GM23338 (cell line): Measurements from ENCODE around the gene TNF.

Experiments
- CREB1 ChIP-seq: fragments of 250-450 bp; sonication (Bioruptor Pico); IDR thresholded peaks from 2 replicates; pipeline ENCODE4 v1.5.0; 2020; ENCODE audit warnings: low read depth, mild to moderate bottlenecking, moderate library complexity
- EZH2 ChIP-seq: fragments of 200-600 bp; sonication (generic); IDR thresholded peaks from one replicate; pipeline ENCODE4 v1.8.0; 2017; ENCODE audit warnings: antibody characterized with exemption, mild to moderate bottlenecking, low read depth; ENCODE audit not compliant: unreplicated experiment
- EZH2phosphoT487 ChIP-seq: fragments of 200-600 bp; sonication (generic); IDR thresholded peaks from one replicate; pipeline ENCODE4 v1.8.1; 2018; ENCODE audit warnings: antibody characterized with exemption; ENCODE audit not compliant: unreplicated experiment
- JUNB ChIP-seq: IDR thresholded peaks from one replicate; pipeline ENCODE4 v1.6.1; 2016; ENCODE audit warnings: antibody characterized with exemption; ENCODE audit not compliant: unreplicated experiment
- NANOG ChIP-seq: IDR thresholded peaks from 2 replicates; pipeline ENCODE4 v1.6.1; 2016; ENCODE audit warnings: antibody characterized with exemption, borderline replicate concordance
- POLR2AphosphoS5 ChIP-seq: IDR thresholded peaks from 2 replicates; pipeline ENCODE4 v1.6.1; 2016; ENCODE audit warnings: antibody characterized with exemption, low read depth
- STAT1 ChIP-seq: IDR thresholded peaks from one replicate; pipeline ENCODE4 v1.6.1; 2016; ENCODE audit warnings: antibody characterized with exemption; ENCODE audit not compliant: unreplicated experiment
- ZNF114 ChIP-seq: fragments of 250-450 bp; sonication (Bioruptor Pico); IDR thresholded peaks from 2 replicates; pipeline ENCODE4 v1.5.0; 2020; ENCODE audit warnings: mild to moderate bottlenecking, moderate library complexity
- ZNF331 ChIP-seq: fragments of 250-450 bp; sonication (Bioruptor Pico); IDR thresholded peaks from 2 replicates; pipeline ENCODE4 v1.5.0; 2020; ENCODE audit warnings: low read depth, mild to moderate bottlenecking, moderate library complexity
- TF ChIP-seq, protein P1 (sequence below), 2 experiments: fragments of 200-600 bp in 1 of 2; sonication (generic) in 1 of 2; conservative IDR thresholded peaks; 2 replicates each; pipeline versions ENCODE4 v1.5.1 to v1.6.1; 2016 to 2017; ENCODE audit warnings: antibody characterized with exemption in 2 of 2, low read depth in 2 of 2, mild to moderate bottlenecking in 2 of 2, moderate library complexity in 1 of 2
- TF ChIP-seq, protein P2 (sequence below): IDR thresholded peaks from 2 replicates; pipeline ENCODE4 v1.6.1; 2016; ENCODE audit warnings: antibody characterized with exemption
- TF ChIP-seq, protein P3 (sequence below): fragments of 250-450 bp; sonication (Bioruptor Pico); IDR thresholded peaks from 2 replicates; pipeline ENCODE4 v1.5.0; 2020; ENCODE audit warnings: mild to moderate bottlenecking, moderate library complexity
- TF ChIP-seq, protein P4 (sequence below): IDR thresholded peaks from one replicate; pipeline ENCODE4 v1.6.1; 2018; ENCODE audit warnings: antibody characterized with exemption; ENCODE audit not compliant: unreplicated experiment

DNA sequence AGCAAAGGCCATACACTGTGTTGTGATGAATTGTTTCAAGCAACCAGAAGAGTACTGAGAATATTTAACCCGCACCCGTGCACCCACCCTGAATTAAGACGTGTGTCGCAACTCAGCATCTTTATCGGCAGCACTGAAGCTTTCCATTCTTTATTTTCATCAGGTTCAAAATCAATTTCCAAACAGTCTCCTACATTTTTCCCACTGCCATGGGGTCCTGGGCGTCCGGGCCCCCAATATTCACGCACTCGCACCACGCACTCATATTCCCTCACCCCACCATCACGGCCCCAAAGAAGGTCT lies 5.0 kb downstream of the TNF start:
- TF ChIP-seq, protein P1, sequence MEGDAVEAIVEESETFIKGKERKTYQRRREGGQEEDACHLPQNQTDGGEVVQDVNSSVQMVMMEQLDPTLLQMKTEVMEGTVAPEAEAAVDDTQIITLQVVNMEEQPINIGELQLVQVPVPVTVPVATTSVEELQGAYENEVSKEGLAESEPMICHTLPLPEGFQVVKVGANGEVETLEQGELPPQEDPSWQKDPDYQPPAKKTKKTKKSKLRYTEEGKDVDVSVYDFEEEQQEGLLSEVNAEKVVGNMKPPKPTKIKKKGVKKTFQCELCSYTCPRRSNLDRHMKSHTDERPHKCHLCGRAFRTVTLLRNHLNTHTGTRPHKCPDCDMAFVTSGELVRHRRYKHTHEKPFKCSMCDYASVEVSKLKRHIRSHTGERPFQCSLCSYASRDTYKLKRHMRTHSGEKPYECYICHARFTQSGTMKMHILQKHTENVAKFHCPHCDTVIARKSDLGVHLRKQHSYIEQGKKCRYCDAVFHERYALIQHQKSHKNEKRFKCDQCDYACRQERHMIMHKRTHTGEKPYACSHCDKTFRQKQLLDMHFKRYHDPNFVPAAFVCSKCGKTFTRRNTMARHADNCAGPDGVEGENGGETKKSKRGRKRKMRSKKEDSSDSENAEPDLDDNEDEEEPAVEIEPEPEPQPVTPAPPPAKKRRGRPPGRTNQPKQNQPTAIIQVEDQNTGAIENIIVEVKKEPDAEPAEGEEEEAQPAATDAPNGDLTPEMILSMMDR (conservative IDR thresholded peaks at IDR 0.05; ENCODE audit: low read depth in 2 of 2), result no peak
- TF ChIP-seq EZH2 (no peak), POLR2AphosphoS5 (no peak), ZNF331 (no peak), EZH2phosphoT487 (no peak), CREB1 (CRISPR knock-in tag) (no peak), STAT1 (no peak), NANOG (no peak), ZNF114 (CRISPR knock-in tag) (no peak), JUNB (no peak)
- TF ChIP-seq, protein P2, sequence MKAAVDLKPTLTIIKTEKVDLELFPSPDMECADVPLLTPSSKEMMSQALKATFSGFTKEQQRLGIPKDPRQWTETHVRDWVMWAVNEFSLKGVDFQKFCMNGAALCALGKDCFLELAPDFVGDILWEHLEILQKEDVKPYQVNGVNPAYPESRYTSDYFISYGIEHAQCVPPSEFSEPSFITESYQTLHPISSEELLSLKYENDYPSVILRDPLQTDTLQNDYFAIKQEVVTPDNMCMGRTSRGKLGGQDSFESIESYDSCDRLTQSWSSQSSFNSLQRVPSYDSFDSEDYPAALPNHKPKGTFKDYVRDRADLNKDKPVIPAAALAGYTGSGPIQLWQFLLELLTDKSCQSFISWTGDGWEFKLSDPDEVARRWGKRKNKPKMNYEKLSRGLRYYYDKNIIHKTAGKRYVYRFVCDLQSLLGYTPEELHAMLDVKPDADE, result no peak
- TF ChIP-seq, protein P3, sequence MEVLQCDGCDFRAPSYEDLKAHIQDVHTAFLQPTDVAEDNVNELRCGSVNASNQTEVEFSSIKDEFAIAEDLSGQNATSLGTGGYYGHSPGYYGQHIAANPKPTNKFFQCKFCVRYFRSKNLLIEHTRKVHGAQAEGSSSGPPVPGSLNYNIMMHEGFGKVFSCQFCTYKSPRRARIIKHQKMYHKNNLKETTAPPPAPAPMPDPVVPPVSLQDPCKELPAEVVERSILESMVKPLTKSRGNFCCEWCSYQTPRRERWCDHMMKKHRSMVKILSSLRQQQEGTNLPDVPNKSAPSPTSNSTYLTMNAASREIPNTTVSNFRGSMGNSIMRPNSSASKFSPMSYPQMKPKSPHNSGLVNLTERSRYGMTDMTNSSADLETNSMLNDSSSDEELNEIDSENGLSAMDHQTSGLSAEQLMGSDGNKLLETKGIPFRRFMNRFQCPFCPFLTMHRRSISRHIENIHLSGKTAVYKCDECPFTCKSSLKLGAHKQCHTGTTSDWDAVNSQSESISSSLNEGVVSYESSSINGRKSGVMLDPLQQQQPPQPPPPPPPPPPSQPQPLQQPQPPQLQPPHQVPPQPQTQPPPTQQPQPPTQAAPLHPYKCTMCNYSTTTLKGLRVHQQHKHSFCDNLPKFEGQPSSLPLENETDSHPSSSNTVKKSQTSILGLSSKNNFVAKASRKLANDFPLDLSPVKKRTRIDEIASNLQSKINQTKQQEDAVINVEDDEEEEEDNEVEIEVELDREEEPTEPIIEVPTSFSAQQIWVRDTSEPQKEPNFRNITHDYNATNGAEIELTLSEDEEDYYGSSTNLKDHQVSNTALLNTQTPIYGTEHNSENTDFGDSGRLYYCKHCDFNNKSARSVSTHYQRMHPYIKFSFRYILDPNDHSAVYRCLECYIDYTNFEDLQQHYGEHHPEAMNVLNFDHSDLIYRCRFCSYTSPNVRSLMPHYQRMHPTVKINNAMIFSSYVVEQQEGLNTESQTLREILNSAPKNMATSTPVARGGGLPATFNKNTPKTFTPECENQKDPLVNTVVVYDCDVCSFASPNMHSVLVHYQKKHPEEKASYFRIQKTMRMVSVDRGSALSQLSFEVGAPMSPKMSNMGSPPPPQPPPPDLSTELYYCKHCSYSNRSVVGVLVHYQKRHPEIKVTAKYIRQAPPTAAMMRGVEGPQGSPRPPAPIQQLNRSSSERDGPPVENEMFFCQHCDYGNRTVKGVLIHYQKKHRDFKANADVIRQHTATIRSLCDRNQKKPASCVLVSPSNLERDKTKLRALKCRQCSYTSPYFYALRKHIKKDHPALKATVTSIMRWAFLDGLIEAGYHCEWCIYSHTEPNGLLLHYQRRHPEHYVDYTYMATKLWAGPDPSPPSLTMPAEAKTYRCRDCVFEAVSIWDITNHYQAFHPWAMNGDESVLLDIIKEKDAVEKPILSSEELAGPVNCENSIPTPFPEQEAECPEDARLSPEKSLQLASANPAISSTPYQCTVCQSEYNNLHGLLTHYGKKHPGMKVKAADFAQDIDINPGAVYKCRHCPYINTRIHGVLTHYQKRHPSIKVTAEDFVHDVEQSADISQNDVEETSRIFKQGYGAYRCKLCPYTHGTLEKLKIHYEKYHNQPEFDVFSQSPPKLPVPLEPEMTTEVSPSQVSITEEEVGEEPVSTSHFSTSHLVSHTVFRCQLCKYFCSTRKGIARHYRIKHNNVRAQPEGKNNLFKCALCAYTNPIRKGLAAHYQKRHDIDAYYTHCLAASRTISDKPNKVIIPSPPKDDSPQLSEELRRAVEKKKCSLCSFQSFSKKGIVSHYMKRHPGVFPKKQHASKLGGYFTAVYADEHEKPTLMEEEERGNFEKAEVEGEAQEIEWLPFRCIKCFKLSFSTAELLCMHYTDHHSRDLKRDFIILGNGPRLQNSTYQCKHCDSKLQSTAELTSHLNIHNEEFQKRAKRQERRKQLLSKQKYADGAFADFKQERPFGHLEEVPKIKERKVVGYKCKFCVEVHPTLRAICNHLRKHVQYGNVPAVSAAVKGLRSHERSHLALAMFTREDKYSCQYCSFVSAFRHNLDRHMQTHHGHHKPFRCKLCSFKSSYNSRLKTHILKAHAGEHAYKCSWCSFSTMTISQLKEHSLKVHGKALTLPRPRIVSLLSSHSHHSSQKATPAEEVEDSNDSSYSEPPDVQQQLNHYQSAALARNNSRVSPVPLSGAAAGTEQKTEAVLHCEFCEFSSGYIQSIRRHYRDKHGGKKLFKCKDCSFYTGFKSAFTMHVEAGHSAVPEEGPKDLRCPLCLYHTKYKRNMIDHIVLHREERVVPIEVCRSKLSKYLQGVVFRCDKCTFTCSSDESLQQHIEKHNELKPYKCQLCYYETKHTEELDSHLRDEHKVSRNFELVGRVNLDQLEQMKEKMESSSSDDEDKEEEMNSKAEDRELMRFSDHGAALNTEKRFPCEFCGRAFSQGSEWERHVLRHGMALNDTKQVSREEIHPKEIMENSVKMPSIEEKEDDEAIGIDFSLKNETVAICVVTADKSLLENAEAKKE, result no peak
- TF ChIP-seq, protein P4, sequence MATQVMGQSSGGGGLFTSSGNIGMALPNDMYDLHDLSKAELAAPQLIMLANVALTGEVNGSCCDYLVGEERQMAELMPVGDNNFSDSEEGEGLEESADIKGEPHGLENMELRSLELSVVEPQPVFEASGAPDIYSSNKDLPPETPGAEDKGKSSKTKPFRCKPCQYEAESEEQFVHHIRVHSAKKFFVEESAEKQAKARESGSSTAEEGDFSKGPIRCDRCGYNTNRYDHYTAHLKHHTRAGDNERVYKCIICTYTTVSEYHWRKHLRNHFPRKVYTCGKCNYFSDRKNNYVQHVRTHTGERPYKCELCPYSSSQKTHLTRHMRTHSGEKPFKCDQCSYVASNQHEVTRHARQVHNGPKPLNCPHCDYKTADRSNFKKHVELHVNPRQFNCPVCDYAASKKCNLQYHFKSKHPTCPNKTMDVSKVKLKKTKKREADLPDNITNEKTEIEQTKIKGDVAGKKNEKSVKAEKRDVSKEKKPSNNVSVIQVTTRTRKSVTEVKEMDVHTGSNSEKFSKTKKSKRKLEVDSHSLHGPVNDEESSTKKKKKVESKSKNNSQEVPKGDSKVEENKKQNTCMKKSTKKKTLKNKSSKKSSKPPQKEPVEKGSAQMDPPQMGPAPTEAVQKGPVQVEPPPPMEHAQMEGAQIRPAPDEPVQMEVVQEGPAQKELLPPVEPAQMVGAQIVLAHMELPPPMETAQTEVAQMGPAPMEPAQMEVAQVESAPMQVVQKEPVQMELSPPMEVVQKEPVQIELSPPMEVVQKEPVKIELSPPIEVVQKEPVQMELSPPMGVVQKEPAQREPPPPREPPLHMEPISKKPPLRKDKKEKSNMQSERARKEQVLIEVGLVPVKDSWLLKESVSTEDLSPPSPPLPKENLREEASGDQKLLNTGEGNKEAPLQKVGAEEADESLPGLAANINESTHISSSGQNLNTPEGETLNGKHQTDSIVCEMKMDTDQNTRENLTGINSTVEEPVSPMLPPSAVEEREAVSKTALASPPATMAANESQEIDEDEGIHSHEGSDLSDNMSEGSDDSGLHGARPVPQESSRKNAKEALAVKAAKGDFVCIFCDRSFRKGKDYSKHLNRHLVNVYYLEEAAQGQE, result no peak
